HFFc6 (cell line): ENCODE results near the gene PPARGC1A. TPM values are rescaled to one million over a fixed set of nuclear protein-coding genes. Genes with fewer than 3 reads are reported as not detected.

Experiments used
- DNase-seq: peaks from one replicate; pipeline ENCODE4 v3.0.0-alpha.2; 2018
- H3K27ac Mint-ChIP-seq: 2 replicates; pipeline ENCODE4 v1.8.0; 2020; ENCODE audit warnings: mild to moderate bottlenecking, mixed read lengths
- H3K27me3 Mint-ChIP-seq: 2 replicates; pipeline ENCODE4 v1.8.0; 2021; ENCODE audit warnings: mild to moderate bottlenecking, moderate library complexity, mixed read lengths; ENCODE audit not compliant: insufficient read depth
- H3K36me3 Mint-ChIP-seq: 2 replicates; pipeline ENCODE4 v1.8.0; 2021; ENCODE audit warnings: low read depth, mixed read lengths
- H3K4me1 Mint-ChIP-seq: 2 replicates; pipeline ENCODE4 v1.8.0; 2020; ENCODE audit warnings: low read depth, mixed read lengths
- H3K4me3 Mint-ChIP-seq: 2 replicates; pipeline ENCODE4 v1.8.0; 2020; ENCODE audit warnings: mild to moderate bottlenecking, moderate library complexity, mixed read lengths
- H3K9me3 Mint-ChIP-seq: 2 replicates; pipeline ENCODE4 v1.8.0; 2020; ENCODE audit warnings: mild to moderate bottlenecking, mixed read lengths
- total RNA-seq, 6 experiments: library from RNA; stranded (reverse); fragmentation: NEBNext Ultra II Directional; extraction: Animal tissue kit (Norgen Biotek cat#: 25700); gene quantifications; 2 replicates in 1 of 6; 3 replicates in 5 of 6; pipeline ENCODE4 v1.2.3, GENCODE V29; 2021
- TF ChIP-seq, protein P1 (sequence below): fragments of 200-600 bp; sonication (generic); IDR thresholded peaks from 2 replicates; pipeline ENCODE4 v1.5.0; 2021; ENCODE audit warnings: antibody characterized with exemption, mild to moderate bottlenecking

PPARGC1A gene
- total RNA-seq, 6 experiments from 2014 or later: not detected

GRCh38 chr4:23838607-23839006 lies 51.2 kb downstream of the PPARGC1A start:
- Mint-ChIP-seq H3K36me3 (no peaks in the 10 kb centered on the region), H3K4me1 (no peaks in the 10 kb centered on the region), H3K27me3 (no peaks in the 10 kb centered on the region; the same call in 1 of the 2 replicates), H3K27ac (no peak overlapping the region), H3K4me3 (no peak overlapping the region), H3K9me3 (peaks cover 31% of the 10 kb centered on the region)
- no peak for DNase-seq
- TF ChIP-seq, protein P1, sequence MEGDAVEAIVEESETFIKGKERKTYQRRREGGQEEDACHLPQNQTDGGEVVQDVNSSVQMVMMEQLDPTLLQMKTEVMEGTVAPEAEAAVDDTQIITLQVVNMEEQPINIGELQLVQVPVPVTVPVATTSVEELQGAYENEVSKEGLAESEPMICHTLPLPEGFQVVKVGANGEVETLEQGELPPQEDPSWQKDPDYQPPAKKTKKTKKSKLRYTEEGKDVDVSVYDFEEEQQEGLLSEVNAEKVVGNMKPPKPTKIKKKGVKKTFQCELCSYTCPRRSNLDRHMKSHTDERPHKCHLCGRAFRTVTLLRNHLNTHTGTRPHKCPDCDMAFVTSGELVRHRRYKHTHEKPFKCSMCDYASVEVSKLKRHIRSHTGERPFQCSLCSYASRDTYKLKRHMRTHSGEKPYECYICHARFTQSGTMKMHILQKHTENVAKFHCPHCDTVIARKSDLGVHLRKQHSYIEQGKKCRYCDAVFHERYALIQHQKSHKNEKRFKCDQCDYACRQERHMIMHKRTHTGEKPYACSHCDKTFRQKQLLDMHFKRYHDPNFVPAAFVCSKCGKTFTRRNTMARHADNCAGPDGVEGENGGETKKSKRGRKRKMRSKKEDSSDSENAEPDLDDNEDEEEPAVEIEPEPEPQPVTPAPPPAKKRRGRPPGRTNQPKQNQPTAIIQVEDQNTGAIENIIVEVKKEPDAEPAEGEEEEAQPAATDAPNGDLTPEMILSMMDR: no peak

DNA sequence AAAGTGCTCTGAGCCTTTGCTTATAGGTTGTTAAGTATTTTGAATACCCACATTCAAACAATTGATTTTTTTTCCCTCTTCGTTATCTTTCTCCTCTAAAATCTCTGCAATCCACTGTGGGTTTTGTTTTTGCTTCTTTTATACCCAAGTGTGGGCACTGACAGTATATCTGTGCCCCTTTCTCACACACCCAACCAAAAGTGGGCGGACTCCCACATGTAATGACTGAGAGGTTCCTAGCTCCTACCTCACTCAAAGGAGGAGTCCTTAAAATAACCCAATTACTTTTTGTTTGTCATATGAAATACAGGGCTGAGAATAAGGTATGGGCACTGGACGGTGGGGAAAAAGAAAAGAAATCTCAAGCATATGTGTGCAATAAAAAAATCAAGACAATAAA lies 51.7 kb downstream of the PPARGC1A start:
- no peak for DNase-seq
- Mint-ChIP-seq H3K27me3 (no peaks in the 10 kb centered on the region; the same call in 1 of the 2 replicates), H3K4me3 (no peak overlapping the region), H3K36me3 (no peaks in the 10 kb centered on the region), H3K9me3 (peaks cover 31% of the 10 kb centered on the region), H3K4me1 (no peaks in the 10 kb centered on the region), H3K27ac (no peak overlapping the region)
- TF ChIP-seq, protein P1: no peak

GRCh38 chr4:23837371-23837770 lies 52.5 kb downstream of the PPARGC1A start:
- Mint-ChIP-seq H3K27ac (no peak overlapping the region), H3K36me3 (no peaks in the 10 kb centered on the region), H3K9me3 (peaks cover 31% of the 10 kb centered on the region), H3K4me3 (no peak overlapping the region), H3K4me1 (no peaks in the 10 kb centered on the region), H3K27me3 (no peaks in the 10 kb centered on the region; the same call in 1 of the 2 replicates)
- TF ChIP-seq, protein P1: no peak
- DNase-seq: no peak

DNA sequence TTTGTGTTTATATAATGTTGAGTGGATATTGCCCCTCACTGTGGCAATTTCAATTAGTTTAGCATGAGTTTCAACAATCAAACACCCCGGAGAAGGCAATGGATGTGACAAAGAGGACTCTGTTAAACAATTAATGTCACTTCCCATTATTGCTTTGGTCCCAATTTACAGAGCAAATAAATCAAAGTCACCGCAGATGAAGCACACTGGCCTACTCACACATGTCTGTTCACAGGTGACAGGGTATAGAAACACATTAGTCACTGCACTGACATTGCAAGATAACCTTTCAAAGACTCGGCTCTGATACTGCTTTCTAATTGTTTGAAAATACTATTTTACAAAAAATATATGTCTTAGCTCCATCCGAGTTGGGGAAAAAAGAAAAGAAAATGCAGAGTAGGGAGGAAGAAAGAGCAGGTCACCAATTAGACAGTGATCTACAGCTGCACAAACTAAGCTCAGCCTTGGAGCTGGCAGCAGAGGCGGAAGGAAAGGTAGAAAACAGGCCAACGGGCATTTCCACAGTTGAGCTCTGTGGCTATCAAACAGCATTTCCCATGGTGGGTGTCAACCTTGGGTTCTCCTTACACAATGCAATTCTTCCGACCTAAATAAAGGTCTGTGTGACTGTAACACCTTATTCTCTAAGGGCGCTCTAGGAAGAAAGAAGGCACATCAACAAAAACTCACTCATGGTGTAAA lies 53.9 kb downstream of the PPARGC1A start:
- no peak for DNase-seq
- Mint-ChIP-seq H3K9me3 (peaks cover 27% of the 10 kb centered on the region), H3K27ac (no peak overlapping the region), H3K4me1 (no peaks in the 10 kb centered on the region), H3K27me3 (no peaks in the 10 kb centered on the region; the same call in 1 of the 2 replicates), H3K4me3 (no peak overlapping the region), H3K36me3 (no peaks in the 10 kb centered on the region)
- TF ChIP-seq, protein P1: no peak

DNA sequence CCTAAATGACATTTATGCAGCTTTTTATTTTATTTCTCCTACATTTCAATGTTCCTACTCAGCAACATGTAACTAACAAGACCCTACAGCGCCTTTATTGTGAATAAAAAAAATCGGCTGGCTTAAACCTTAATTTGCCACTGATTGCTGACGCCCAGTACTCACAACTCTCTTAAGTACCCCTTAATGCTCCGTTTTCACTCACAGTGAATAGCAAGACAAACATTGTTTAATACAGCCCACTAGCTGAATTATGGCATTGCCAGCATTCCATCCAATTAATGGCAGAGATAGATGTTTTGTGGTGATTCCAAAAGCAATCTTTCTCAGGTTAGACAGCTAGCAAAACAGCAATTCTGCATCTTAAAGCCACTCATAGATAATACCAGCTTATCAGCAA lies 61.1 kb downstream of the PPARGC1A start:
- no peaks in the 10 kb centered on the region; the same call in 1 of the 2 replicates for H3K36me3 Mint-ChIP-seq
- TF ChIP-seq, protein P1: no peak
- H3K9me3 Mint-ChIP-seq: peaks cover 21% of the 10 kb centered on the region
- no peak overlapping the region for H3K4me3 Mint-ChIP-seq
- no peak for DNase-seq
- no peaks in the 10 kb centered on the region for H3K4me1 Mint-ChIP-seq
- no peaks in the 10 kb centered on the region for H3K27me3 Mint-ChIP-seq
- no peak overlapping the region for H3K27ac Mint-ChIP-seq
